ENCODE measurements around the gene CALCOCO2.
"Not testable (repeated sequence)": the region's sequence is repeated elsewhere in the genome, so short reads cannot be mapped to it uniquely, and the experiment has no call there.

Gene CALCOCO2

GRCh38 chr17:48830840-48831548 is at the start of gene CALCOCO2:
TSS of gene CALCOCO2 (plus strand) at chr17:48831035. CDS start at chr17:48841708, 10,673 bp downstream.
- peak; percentile 87 to 88 for DNase-seq (ENCODE audit: low read depth in 2 of 2)

- DNase-seq (ENCODE audit: low read depth in 2 of 2) = no peak
Measured at GRCh38 chr17:48787828-48788227, 43.0 kb upstream of the CALCOCO2 start.

GRCh38 chr17:48790607-48791127 is 40.2 kb upstream of the CALCOCO2 start:
- DNase-seq (ENCODE audit: low read depth in 2 of 2) = no peak

- no peak for DNase-seq (ENCODE audit: low read depth in 2 of 2)
Measured at GRCh38 chr17:48791128-48792032, 39.5 kb upstream of the CALCOCO2 start.

GRCh38 chr17:48792033-48792798 is 38.6 kb upstream of the CALCOCO2 start:
- DNase-seq (ENCODE audit: low read depth in 2 of 2) = no peak

- no peak for DNase-seq (ENCODE audit: low read depth in 2 of 2)
Measured at GRCh38 chr17:48795444-48796162, 35.2 kb upstream of the CALCOCO2 start.

- DNase-seq (ENCODE audit: low read depth in 2 of 2) = not testable (repeated sequence)
Measured at GRCh38 chr17:48796163-48796522, 34.7 kb upstream of the CALCOCO2 start.

GRCh38 chr17:48799069-48799723 is 31.6 kb upstream of the CALCOCO2 start:
- DNase-seq (ENCODE audit: low read depth in 2 of 2) = no peak

- no peak for DNase-seq (ENCODE audit: low read depth in 2 of 2)
Measured at GRCh38 chr17:48800626-48801217, 30.1 kb upstream of the CALCOCO2 start.

GRCh38 chr17:48804936-48805411 is 25.9 kb upstream of the CALCOCO2 start:
- peak; percentile 52 to 61 for DNase-seq (ENCODE audit: low read depth in 2 of 2)

GRCh38 chr17:48809182-48809581 is 21.7 kb upstream of the CALCOCO2 start:
- DNase-seq (ENCODE audit: low read depth in 2 of 2) = no peak

GRCh38 chr17:48812001-48812400 is 18.8 kb upstream of the CALCOCO2 start:
- DNase-seq (ENCODE audit: low read depth in 2 of 2) = no peak

GRCh38 chr17:48814504-48814903 is 16.3 kb upstream of the CALCOCO2 start:
- DNase-seq (ENCODE audit: low read depth in 2 of 2) = peak; percentile 30 to 33

GRCh38 chr17:48815311-48815710 is 15.5 kb upstream of the CALCOCO2 start:
- no peak for DNase-seq (ENCODE audit: low read depth in 2 of 2)

GRCh38 chr17:48816438-48816773 is 14.4 kb upstream of the CALCOCO2 start:
- no peak for DNase-seq (ENCODE audit: low read depth in 2 of 2)

GRCh38 chr17:48816774-48817590 is 13.9 kb upstream of the CALCOCO2 start, which contains the start of gene TTLL6:
TSS of gene TTLL6 (minus strand) at chr17:48817229. CDS start at chr17:48817072, 157 bp downstream.
- peak; percentile 43 to 54 for DNase-seq (ENCODE audit: low read depth in 2 of 2)

- no peak for DNase-seq (ENCODE audit: low read depth in 2 of 2)
Measured at GRCh38 chr17:48818361-48818841, 12.4 kb upstream of the CALCOCO2 start.

- DNase-seq (ENCODE audit: low read depth in 2 of 2) = no peak
Measured at GRCh38 chr17:48819466-48819865, 11.4 kb upstream of the CALCOCO2 start.

- not testable (repeated sequence) for DNase-seq (ENCODE audit: low read depth in 2 of 2)
Measured at GRCh38 chr17:48820936-48821335, 9.9 kb upstream of the CALCOCO2 start.

Measured in stimulated activated CD8-positive, alpha-beta memory T cell treated with anti-CD3 and anti-CD28 coated beads, Interleukin-2, amount 100 ng/mL, for 48 hours (primary cell).